Endothelial cell of umbilical vein (primary cell): Measurements from ENCODE around the gene RNFT2.

Experiments used
- EZH2 ChIP-seq: IDR thresholded peaks from 2 replicates; pipeline ENCODE4 v1.6.1; 2012; ENCODE audit warnings: borderline replicate concordance, low read depth, mild to moderate bottlenecking, moderate library complexity, low read length, inconsistent platforms; ENCODE audit not compliant: severe bottlenecking
- TF ChIP-seq, protein P1 (sequence below): IDR thresholded peaks from 2 replicates; pipeline ENCODE4 v1.6.1; 2011; ENCODE audit not compliant: insufficient read depth, insufficient read length

DNA sequence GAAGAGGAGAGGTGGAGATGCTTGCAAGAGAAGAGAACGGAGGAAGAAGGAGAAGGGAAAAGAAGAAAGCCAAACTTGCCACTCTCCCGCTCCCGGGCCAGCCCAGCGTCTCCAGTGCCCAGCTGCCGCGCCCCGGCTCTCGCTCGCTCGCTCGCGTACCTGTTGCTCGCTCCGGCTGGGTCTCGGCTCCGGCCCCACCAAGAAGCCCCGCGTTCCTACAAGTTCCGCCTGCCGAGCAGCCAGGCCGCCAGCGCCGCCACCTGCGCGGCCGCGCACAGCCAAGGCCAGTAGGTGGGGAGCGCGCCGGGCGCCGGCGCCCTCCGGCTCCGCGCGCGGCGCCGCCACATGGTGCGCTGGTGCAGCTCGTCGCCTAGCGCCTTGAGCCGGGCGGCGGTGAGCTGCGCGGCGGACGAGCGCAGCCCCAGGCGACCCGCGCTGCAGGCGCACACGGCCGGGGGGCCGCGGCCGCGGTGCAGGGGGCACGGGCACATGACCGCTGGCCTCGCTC is 142.8 kb downstream of the RNFT2 start:
- TF ChIP-seq, protein P1, sequence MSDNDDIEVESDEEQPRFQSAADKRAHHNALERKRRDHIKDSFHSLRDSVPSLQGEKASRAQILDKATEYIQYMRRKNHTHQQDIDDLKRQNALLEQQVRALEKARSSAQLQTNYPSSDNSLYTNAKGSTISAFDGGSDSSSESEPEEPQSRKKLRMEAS: no peak
- peak; percentile 21 for TF ChIP-seq EZH2
